ENCODE results near the gene PRKAB1.

PRKAB1 gene

GRCh38 chr12:119712721-119713120, 44.8 kb downstream of the PRKAB1 start:
- no peak for DNase-seq (ENCODE audit: low read depth)

GRCh38 chr12:119713551-119714031, 45.7 kb downstream of the PRKAB1 start:
- DNase-seq (ENCODE audit: low read depth) = no peak

- no peak for DNase-seq (ENCODE audit: low read depth)
Measured at GRCh38 chr12:119714614-119715267, 46.8 kb downstream of the PRKAB1 start.

- no peak for DNase-seq (ENCODE audit: low read depth)
Measured at GRCh38 chr12:119715268-119715620, 47.3 kb downstream of the PRKAB1 start.

GRCh38 chr12:119718141-119718540, 50.2 kb downstream of the PRKAB1 start:
- no peak for DNase-seq (ENCODE audit: low read depth)

GRCh38 chr12:119720349-119720748, 52.4 kb downstream of the PRKAB1 start:
- DNase-seq (ENCODE audit: low read depth) = no peak

- no peak for DNase-seq (ENCODE audit: low read depth)
Measured at GRCh38 chr12:119721306-119721705, 53.4 kb downstream of the PRKAB1 start.

- no peak for DNase-seq (ENCODE audit: low read depth)
Measured at GRCh38 chr12:119725523-119725922, 57.6 kb downstream of the PRKAB1 start.

- no peak for DNase-seq (ENCODE audit: low read depth)
Measured at GRCh38 chr12:119727600-119728443, 59.9 kb downstream of the PRKAB1 start.

- no peak for DNase-seq (ENCODE audit: low read depth)
Measured at GRCh38 chr12:119728444-119728745, 60.5 kb downstream of the PRKAB1 start.

GRCh38 chr12:119729871-119730270, 61.9 kb downstream of the PRKAB1 start:
- DNase-seq (ENCODE audit: low read depth) = no peak

GRCh38 chr12:119730381-119730780, 62.4 kb downstream of the PRKAB1 start:
- DNase-seq (ENCODE audit: low read depth) = no peak
